GM19455 (cell line): Measurements from ENCODE around the gene BLOC1S4.
"Not testable (repeated sequence)": the region's sequence is repeated elsewhere in the genome, so short reads cannot be mapped to it uniquely, and the experiment has no call there.

Experiments
- ATAC-seq: cut with Tn5 transposase; IDR thresholded peaks from one replicate; pipeline ENCODE4 v1.9.1; 2021; ENCODE audit not compliant: unreplicated experiment

BLOC1S4 gene

DNA sequence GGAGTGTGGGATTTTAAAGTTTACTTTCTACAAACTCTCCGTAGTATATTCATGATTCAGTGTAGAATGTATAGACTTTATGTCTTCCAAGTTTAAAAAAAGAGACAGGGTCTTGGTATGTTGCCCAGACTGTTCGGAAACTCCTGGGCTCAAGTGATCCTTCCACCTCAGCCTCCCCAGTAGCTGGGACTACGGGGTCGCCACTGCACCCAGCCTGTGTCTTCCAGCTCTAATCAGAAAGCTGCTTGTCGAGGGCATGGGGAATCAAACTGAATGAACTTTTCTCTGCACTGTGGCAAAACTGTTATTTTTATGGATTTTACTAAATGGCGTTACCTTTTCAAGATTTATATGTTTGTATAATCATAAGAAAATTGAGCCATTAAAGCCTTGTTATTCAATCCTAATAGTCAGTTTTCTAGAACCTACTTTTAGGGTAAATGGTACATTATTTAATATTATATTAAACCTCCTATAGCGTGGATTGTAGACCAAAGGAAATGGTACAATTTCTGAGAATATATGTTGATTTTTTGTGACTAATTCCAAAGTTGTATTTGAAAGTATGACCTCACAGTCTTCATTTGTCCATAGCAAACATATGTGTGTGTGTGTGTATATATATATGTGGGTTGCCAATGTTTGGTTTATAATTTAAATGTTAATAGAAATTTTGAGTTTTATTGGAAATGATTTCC lies 1.1 kb downstream of the BLOC1S4 start:
- no peak for ATAC-seq

GRCh38 chr4:6718932-6719610 lies 3.1 kb downstream of the BLOC1S4 start:
- ATAC-seq: no peak

- no peak for ATAC-seq
Measured at GRCh38 chr4:6719611-6720179, 3.7 kb downstream of the BLOC1S4 start.

DNA sequence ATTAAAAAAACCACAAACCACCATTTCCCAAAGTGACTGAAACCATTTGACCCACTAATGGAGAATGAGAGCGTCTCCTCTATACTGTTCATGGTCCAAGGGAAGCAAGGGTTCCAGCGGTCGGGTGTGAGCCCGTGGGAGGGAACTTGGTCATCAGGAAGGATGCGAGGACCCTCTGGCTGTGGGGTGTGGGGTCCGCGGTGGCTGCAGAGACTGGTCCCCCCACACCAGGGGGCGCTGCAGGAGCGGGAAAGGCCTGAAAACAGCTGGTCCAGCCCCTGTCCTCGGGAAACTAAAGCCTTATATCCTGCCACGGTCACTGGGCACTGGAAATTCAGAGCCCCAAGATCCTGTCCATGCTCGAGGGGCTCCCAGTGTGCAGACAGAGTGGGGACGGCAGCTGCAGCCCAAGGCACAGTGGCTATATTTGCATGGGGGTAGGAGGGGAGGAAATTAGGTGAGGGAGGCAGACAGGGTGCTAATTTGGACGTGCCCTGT lies 4.3 kb downstream of the BLOC1S4 start:
- ATAC-seq: no peak

DNA sequence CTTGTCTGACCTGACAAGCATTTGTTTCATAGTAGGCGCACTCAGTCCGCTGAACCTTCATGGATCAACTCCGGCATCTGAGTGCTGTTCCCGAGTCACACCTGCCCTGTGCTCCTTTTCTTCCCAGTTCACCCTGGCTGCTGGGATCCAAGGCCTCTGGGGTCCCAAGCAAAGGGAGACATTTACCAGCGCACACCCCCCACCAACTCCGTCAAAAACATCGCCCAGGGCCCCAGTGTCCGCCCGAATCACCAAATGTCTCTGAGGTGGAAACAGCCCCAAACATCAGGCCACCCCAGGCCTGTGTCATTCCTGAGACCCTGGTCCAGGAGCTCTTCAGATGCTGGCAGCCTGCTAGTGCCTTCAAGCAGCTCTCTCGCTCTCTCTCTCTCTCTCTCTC lies 5.1 kb downstream of the BLOC1S4 start:
- ATAC-seq: no peak

DNA sequence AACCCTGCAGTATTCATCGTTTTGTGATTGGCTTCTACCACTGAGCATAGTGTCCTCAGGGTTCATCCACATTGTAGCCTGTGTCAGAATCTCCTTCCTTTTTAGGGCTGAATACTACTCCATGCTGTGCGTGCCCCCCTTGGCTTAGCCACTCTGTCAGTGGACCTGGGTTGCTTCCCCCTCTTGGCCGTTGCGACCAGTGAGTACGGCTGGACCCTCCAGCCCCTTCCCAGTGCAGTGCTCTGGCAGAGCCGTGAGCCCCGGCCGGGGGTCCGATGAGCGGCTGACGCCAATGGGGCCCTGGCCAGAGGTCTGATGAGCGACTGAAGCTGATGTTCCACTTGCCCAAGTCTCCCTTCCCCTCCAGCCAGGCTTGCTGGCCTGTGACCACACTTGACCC lies 6.9 kb downstream of the BLOC1S4 start:
- ATAC-seq: no peak

GRCh38 chr4:6723851-6724250 lies 7.9 kb downstream of the BLOC1S4 start:
- ATAC-seq: no peak

GRCh38 chr4:6724421-6725111 lies 8.6 kb downstream of the BLOC1S4 start:
- no peak for ATAC-seq

GRCh38 chr4:6725427-6725961 lies 9.5 kb downstream of the BLOC1S4 start:
- not testable (repeated sequence) for ATAC-seq

DNA sequence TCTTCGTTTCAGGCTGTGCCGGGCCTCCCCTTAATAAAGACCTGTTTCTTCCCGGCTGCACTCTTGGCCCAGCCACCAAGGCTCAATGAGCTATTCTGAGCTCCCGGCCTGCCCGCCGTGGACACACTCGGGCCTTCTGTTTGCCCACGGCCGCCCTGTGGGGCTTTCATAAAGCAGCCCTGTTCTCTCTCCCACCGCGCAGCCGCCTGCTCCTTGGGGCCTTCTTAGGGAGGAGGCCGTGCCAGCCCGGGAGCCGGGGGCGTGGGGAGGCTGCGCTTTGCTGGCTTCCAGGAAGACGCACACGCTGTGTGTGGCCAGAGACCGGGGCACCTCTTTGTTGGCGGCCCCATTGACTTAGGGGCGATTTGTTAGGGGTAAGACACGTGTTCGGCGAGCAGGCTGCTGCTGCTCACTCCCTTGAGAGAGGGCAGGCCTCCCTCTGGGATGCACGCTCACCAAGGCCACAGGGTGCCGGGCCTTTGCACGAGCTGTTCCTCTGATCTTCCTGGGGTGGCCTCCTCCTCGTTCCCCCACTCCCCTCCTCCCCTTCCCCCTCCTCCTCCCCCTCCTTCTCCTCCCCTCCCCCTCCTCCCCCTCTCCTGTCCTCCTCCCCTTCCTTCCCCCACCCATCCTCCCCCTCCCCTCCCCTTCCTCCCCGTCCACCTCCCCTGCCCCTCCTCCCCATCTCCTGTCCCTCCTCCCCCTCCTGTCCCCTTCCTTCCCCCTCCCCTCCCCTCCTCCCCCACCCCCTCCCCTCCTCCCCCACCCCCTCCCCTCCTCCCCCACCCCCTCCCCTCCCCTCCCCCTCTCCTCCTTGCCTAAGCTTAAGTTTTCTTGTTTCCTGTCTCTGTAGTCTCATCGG lies 11.3 kb downstream of the BLOC1S4 start:
- no peak for ATAC-seq

- no peak for ATAC-seq
Measured at GRCh38 chr4:6727943-6728250, 11.9 kb downstream of the BLOC1S4 start.

GRCh38 chr4:6728320-6729029 lies 12.5 kb downstream of the BLOC1S4 start:
- ATAC-seq: no peak

DNA sequence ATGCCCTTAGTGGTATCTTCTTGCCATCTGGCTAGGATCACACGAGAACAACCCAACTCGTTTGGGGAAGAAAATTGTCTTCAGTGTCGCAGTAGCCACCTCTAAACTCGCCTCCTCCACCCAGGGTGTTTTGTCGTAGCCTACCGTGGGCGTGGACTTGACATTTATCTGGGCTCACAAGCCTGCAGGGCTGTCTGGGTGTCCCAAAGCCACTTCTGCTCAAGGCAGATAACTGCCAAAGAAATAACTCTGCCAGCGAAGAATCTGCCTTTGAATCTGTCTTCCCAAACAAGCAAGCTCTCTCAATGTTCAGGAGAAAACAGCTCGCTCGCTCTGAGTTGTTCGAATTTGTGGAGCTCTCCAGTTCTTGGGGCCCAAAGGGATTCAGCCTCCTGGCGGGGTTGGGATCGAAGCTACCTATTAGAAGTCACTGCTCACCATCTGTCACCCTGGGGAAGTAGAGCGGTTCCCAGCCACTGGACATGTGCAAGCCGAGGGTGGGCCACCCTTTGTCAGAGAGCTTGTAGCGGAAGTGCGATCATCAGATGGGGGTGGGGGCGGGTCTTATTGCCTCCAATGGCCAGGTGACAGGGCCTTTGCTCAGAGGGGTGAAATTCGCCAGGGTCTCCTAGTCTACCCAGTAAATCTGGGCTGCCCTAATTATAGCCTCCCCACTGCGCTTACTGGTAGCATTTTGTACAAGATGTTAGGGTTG lies 14.8 kb downstream of the BLOC1S4 start:
- no peak for ATAC-seq

DNA sequence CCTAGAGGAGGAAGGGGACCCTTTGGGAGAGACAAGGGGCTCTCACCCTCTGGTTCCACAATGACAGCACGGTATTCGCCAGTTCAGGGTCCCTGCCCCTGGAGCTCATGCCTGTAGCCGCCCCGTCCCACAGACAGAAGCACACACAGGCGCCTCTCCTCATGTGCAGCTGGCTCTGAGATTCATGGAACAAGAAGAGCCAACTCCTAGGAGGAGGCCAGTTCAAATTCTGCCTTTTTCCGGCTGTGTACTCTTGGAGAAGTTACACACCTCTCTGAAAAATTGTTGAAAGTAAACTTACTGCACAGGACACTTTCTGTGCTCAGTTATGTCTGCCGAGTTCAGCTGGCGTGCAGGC lies 15.3 kb downstream of the BLOC1S4 start:
- no peak for ATAC-seq

GRCh38 chr4:6731780-6732179 lies 15.8 kb downstream of the BLOC1S4 start:
- ATAC-seq: no peak

DNA sequence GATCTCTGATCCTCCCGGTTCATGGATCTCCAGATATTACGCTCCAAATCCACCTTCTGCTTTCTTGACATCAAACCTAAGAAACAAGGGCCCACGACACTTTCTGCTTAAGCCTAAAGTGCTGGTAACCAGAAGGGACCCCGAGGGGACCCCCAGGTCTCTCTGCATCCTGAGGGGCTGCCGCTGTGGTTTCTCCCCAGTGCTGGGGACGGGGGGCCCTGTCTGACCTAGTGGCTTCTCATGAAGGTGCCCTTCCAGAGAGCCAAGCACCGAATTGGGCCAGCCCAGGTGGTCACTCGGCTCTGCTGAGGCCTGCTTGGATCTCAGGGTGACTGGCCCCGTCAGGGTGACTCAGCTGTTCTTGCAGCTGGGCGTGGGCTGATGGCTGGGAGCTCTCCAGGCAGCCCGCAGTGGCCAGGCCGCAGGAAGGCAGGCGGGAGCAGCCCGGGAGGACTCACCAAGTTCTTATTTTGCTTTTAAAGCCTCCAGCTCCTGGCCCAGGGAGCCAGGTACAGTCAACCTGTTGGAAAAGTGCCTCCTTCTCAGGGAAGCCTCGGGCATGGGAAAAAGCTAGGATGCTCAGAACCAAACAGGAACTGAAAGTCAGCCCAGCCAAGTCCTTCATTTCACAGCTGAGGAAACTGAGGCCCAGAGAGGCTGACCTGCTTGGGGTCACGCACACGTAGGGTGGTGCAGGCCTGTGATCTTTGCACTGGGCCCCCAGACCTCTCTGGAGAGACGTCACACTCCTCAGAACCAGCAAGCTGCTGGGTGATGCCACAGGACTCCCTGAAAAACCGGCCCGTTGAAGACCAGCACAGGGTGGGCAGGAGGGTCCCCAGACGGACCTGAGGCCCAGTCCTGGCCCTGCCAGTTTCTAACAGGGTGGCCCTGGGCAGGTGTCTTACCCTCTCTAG lies 16.7 kb downstream of the BLOC1S4 start:
- ATAC-seq: no peak

DNA sequence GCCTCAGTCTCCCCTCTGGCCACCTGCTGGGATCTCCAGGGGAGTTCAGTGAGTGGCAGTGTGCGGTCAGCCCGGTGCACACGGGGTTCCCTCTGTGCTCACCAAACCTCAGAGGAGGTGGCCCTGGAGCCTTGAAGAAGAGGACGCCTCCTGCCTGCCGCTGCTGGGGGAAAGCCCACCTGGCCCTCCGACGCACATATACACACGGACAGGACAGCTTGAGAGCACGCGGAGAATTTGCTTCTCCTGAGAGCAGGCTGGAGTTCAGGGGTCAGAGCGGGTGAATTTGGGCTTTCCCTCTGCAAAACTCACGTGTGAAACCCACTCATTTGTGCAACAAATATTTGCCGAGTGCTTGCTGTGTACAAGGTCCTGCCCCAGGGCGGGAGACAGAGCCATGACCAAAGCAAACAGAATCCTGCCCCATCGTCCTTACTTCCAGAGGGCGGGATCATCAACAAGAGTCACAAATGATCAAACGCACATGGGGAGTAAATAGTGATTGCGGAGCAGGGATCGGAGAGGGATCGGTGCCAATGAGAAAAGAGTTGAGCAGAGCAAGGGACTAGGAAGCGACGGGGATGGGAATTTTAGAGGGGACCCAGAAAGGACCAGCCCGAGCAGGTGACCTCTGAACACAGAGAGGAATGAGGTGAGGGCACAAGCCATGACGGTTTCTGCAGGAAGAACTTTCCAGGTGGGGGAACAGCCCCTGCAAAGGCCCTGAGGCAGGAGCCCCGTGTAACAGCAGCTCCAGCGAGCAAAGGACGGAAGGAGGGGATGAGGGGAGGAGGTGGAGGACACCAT lies 17.6 kb downstream of the BLOC1S4 start:
- no peak for ATAC-seq
